GM12878 (cell line): ENCODE data around the gene ADAMTS16. TPM values are rescaled to one million over a fixed set of nuclear protein-coding genes. Genes with fewer than 3 reads are reported as not detected.

Experiments used
- ATAC-seq: fragments of 200-7000 bp; cut with Tn5 transposase; 3 replicates; pipeline ENCODE4 v1.9.1; 2020; ENCODE audit warnings: mild to moderate bottlenecking, moderate library complexity
- BruUV-seq: library from RNA; stranded (reverse); fragments of 400-500 nt; replicated peaks from 2 replicates; lab custom pipeline; 2021; lab: Mats Ljungman, UMichigan
- CTCF ChIA-PET: fragments of 300-600 bp; sonication (Branson Sonifier 250); formaldehyde crosslinking; extraction: SDS; loops from one replicate; lab custom pipeline; 2021; ENCODE audit warnings: inconsistent platforms; lab: Yijun Ruan, JAX
- POLR2A ChIA-PET: fragments of 350-600 bp; formaldehyde crosslinking; extraction: SDS; loops from one replicate; lab custom pipeline; 2021; ENCODE audit warnings: inconsistent platforms; lab: Charles Lee
- RAD21 ChIA-PET: fragments of 300-600 bp; sonication (Branson Sonifier 250); formaldehyde crosslinking; loops from one replicate; lab custom pipeline; 2023; ENCODE audit warnings: antibody characterized with exemption; ENCODE audit not compliant: unreplicated experiment; lab: Charles Lee
- SMC1A ChIA-PET: fragments of 300-600 bp; sonication (Branson Sonifier 250); formaldehyde crosslinking; loops from one replicate; lab custom pipeline; 2023; ENCODE audit not compliant: unreplicated experiment, uncharacterized antibody; lab: Charles Lee
- DNase-seq: peaks from one replicate; pipeline ENCODE4 v3.0.0-alpha.2; 2011; ENCODE audit warnings: low read depth, low spot score
- FAIRE-seq: peaks from 3 replicates; lab custom pipeline; 2011; peaks lifted over from hg19 to GRCh38; lab: Jason Lieb, UNC
- H2AFZ ChIP-seq: 2 replicates; pipeline ENCODE4 v1.6.0; 2011; ENCODE audit warnings: low read depth, low read length, control low read depth; ENCODE audit not compliant: control insufficient read depth
- H3K27ac ChIP-seq: 2 replicates; pipeline ENCODE4 v1.5.1; 2011; ENCODE audit warnings: control low read depth; ENCODE audit not compliant: control insufficient read depth, insufficient read depth
- H3K27me3 ChIP-seq, 2 experiments: replicated peaks in 1 of 2; 2 replicates each; pipeline versions ENCODE4 v1.6.0 to v1.6.1; 2011; ENCODE audit warnings: low read length in 1 of 2; ENCODE audit not compliant: control insufficient read depth in 2 of 2, insufficient read depth in 2 of 2
- H3K36me3 ChIP-seq, 2 experiments: 2 replicates each; pipeline ENCODE4 v1.5.1; 2011; ENCODE audit warnings: low read length in 1 of 2; ENCODE audit not compliant: control insufficient read depth in 2 of 2, insufficient read depth in 2 of 2
- H3K4me1 ChIP-seq: 2 replicates; pipeline ENCODE4 v1.6.1; 2011; ENCODE audit warnings: mild to moderate bottlenecking, low read length, moderate library complexity, mixed read lengths; ENCODE audit not compliant: control insufficient read depth, insufficient read depth
- H3K4me2 ChIP-seq: 2 replicates; pipeline ENCODE4 v1.6.0; 2011; ENCODE audit warnings: control low read depth; ENCODE audit not compliant: control insufficient read depth, insufficient read depth
- H3K4me3 ChIP-seq: fragments of 200-600 bp; sonication (generic); 2 replicates; pipeline ENCODE4 v1.5.1; 2016
- H3K79me2 ChIP-seq: 2 replicates; pipeline ENCODE4 v1.6.0; 2011; ENCODE audit warnings: low read length; ENCODE audit not compliant: control insufficient read depth, insufficient read depth
- H3K9ac ChIP-seq: 2 replicates; pipeline ENCODE4 v1.8.0; 2011; ENCODE audit warnings: low read length, control low read depth, mixed read lengths; ENCODE audit not compliant: control insufficient read depth, insufficient read depth
- H3K9me3 ChIP-seq: replicated peaks from 3 replicates; pipeline ENCODE4 v1.5.1; 2011; ENCODE audit warnings: mild to moderate bottlenecking, low read length; ENCODE audit not compliant: control insufficient read depth, insufficient read depth
- H4K20me1 ChIP-seq: 2 replicates; pipeline ENCODE4 v1.6.0; 2011; ENCODE audit not compliant: control insufficient read depth, insufficient read depth
- BCL3 ChIP-seq: IDR thresholded peaks from 2 replicates; pipeline ENCODE4 v1.6.1; 2011; ENCODE audit warnings: borderline replicate concordance, low read depth, mild to moderate bottlenecking, moderate library complexity, low read length; ENCODE audit not compliant: insufficient read depth, poor library complexity, severe bottlenecking
- CBX3 ChIP-seq: fragments of 200-600 bp; sonication (generic); IDR thresholded peaks from 2 replicates; pipeline ENCODE4 v1.6.1; 2016; ENCODE audit warnings: low read depth, borderline replicate concordance
- ELK1 ChIP-seq: IDR thresholded peaks from 2 replicates; pipeline ENCODE4 v1.6.1; 2012; ENCODE audit warnings: low read depth, low read length, improper control_type of control experiment
- FOXM1 ChIP-seq: IDR thresholded peaks from 2 replicates; pipeline ENCODE4 v1.6.1; 2012; ENCODE audit warnings: low read depth, mild to moderate bottlenecking, inconsistent platforms, low read length, moderate library complexity
- HDAC2 ChIP-seq: fragments of 200-600 bp; sonication (generic); IDR thresholded peaks from 2 replicates; pipeline ENCODE4 v1.6.1; 2017
- PML ChIP-seq: IDR thresholded peaks from 2 replicates; pipeline ENCODE4 v1.6.1; 2012; ENCODE audit warnings: low read length, inconsistent platforms
- POLR2AphosphoS2 ChIP-seq: IDR thresholded peaks from 2 replicates; pipeline ENCODE4 v1.6.1; 2011; ENCODE audit warnings: low read depth, mild to moderate bottlenecking, low read length, improper control_type of control experiment, moderate library complexity
- SMC3 ChIP-seq: IDR thresholded peaks from 2 replicates; pipeline ENCODE4 v1.6.1; 2011; ENCODE audit warnings: low read length, improper control_type of control experiment, borderline replicate concordance
- SPI1 ChIP-seq: IDR thresholded peaks from 2 replicates; pipeline ENCODE4 v1.6.1; 2011; ENCODE audit warnings: low read depth, mild to moderate bottlenecking, low read length, moderate library complexity, borderline replicate concordance; ENCODE audit not compliant: insufficient read depth
- TCF3 ChIP-seq: IDR thresholded peaks from 2 replicates; pipeline ENCODE4 v1.6.1; 2012; ENCODE audit warnings: low read depth, mild to moderate bottlenecking, low read length, borderline replicate concordance; ENCODE audit not compliant: insufficient read depth
- ZNF217 ChIP-seq: fragments of 450-650 bp; IDR thresholded peaks from 2 replicates; pipeline ENCODE4 v1.6.1; 2017; ENCODE audit warnings: antibody characterized with exemption, mild to moderate bottlenecking
- WGBS: methylation state at CpG from one replicate; pipeline ENCODE4 v1.1.6; 2016; ENCODE audit warnings: low lambda C conversion rate; ENCODE audit not compliant: insufficient replicate concordance, insufficient coverage; ENCODE audit errors: missing lambda C conversion rate; 5-methylcytosine and 5-hydroxymethylcytosine counted together
- in situ Hi-C: fragments of 300-500 bp; cut with MboI; formaldehyde crosslinking; loops from 9 replicates; pipeline ENCODE4 v1.14.3; 2018; ENCODE audit warnings: mixed read lengths
- intact Hi-C: fragments of 100-400 bp; cut with micrococcal nuclease; formaldehyde crosslinking; loops from one replicate; pipeline ENCODE4 v1.14.2; 2022; ENCODE audit not compliant: unreplicated experiment
- polyA plus RNA-seq, 11 experiments: library from polyadenylated mRNA; depleted of rRNA in 4 of 11; unstranded in 6 of 11; stranded (reverse) in 5 of 11; fragments of >200 nt; fragmentation: Nextera tagmentation in 4 of 11; fragmentation: Illumina TruSeq in 1 of 11; extraction: Ambion mirVana in 4 of 11; extraction: Trizol in 1 of 11; gene quantifications; 1 replicate in 1 of 11; 2 replicates in 10 of 11; pipeline versions ENCODE4 v1.2.1 to v1.2.3, GENCODE V29; 2011 to 2016; ENCODE audit warnings: inconsistent platforms in 2 of 11, missing spikeins in 2 of 11, low read depth in 1 of 11
- total RNA-seq, 4 experiments: library from RNA; depleted of rRNA in 3 of 4; stranded (reverse); fragments of >200 nt in 3 of 4; fragmentation: Illumina TruSeq in 1 of 4; extraction: Trizol in 1 of 4; gene quantifications; 2 replicates each; pipeline versions ENCODE4 v1.2.1 to v1.2.3, GENCODE V29; 2013 to 2021
- TF ChIP-seq, protein P1 (sequence below): IDR thresholded peaks from 2 replicates; pipeline ENCODE4 v1.6.1; 2012; ENCODE audit warnings: low read depth, low read length, improper control_type of control experiment
- TF ChIP-seq, protein P2 (sequence below): fragments of 450-650 bp; IDR thresholded peaks from 2 replicates; pipeline ENCODE4 v1.6.1; 2017; ENCODE audit warnings: borderline replicate concordance
- TF ChIP-seq, protein P3 (sequence below): IDR thresholded peaks from 2 replicates; pipeline ENCODE4 v1.6.1; 2012; ENCODE audit warnings: low read length, inconsistent platforms
- TF ChIP-seq, protein P4 (sequence below): fragments of 150-350 bp; IDR thresholded peaks from 2 replicates; pipeline ENCODE4 v1.6.1; 2016; ENCODE audit warnings: low read depth, low read length

Gene ADAMTS16
- total and polyA plus RNA-seq, 10 of the 15 experiments (the other 5 are each of a cell fraction or from before 2014, with no cell fraction given), result 0.04 TPM; not detected in 9

DNA sequence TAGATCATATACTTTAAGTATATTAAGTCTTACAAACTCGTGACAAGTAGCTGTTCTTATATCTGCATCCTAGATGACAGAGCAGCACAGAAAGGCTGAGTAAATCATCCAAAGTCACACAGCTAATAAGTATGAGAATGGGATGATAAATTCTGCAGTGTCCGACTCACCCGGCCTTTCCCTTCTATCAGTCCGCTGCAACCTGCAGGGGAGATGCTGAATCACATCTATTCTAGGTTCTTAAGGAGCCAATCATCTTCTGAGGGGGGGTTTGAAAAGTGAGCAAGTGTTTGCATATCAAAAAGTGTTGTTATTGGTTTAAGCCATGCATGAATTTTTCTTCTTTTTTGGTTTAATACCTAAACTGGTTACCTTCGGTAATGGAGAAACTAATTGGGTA lies 38.9 kb downstream of the ADAMTS16 start:
- in situ Hi-C loops (no loop called here), intact Hi-C loops (no loop called here)
- Histone ChIP-seq H3K36me3 (no peaks in the 10 kb centered on the region), H3K4me1 (no peaks in the 10 kb centered on the region), H3K27ac (no peak overlapping the region), H3K9me3 (no peaks in the 10 kb centered on the region), H4K20me1 (no peaks in the 10 kb centered on the region), H3K4me3 (no peak overlapping the region), H3K4me2 (no peak overlapping the region), H3K9ac (no peak overlapping the region), H3K79me2 (no peaks in the 10 kb centered on the region), H3K27me3 (no peaks in the 10 kb centered on the region), H2AFZ (no peak overlapping the region)
- DNase-seq (no peak), ATAC-seq (no peak), FAIRE-seq (no peak)
- no TSS peak for BruUV-seq
- POLR2A ChIA-PET, result no interaction called here
- CTCF ChIA-PET, result interaction anchor here (1.8 kb wide), 1 partner anchor 8 kb away, joined by 3 read pairs; no protein-coding TSS in a partner anchor
- WGBS, result 31% methylated on average over 5 of the region's 5 CpGs
- RAD21 ChIA-PET, result no interaction called here
- SMC1A ChIA-PET, result no interaction called here
- TF ChIP-seq ELK1 (no peak), HDAC2 (no peak), SMC3 (no peak), FOXM1 (no peak), CBX3 (no peak), SPI1 (no peak), POLR2AphosphoS2 (no peak), BCL3 (no peak), PML (no peak), ZNF217 (no peak), TCF3 (no peak)
- TF ChIP-seq, protein P1, sequence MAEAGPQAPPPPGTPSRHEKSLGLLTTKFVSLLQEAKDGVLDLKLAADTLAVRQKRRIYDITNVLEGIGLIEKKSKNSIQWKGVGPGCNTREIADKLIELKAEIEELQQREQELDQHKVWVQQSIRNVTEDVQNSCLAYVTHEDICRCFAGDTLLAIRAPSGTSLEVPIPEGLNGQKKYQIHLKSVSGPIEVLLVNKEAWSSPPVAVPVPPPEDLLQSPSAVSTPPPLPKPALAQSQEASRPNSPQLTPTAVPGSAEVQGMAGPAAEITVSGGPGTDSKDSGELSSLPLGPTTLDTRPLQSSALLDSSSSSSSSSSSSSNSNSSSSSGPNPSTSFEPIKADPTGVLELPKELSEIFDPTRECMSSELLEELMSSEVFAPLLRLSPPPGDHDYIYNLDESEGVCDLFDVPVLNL, result no peak
- TF ChIP-seq, protein P2, sequence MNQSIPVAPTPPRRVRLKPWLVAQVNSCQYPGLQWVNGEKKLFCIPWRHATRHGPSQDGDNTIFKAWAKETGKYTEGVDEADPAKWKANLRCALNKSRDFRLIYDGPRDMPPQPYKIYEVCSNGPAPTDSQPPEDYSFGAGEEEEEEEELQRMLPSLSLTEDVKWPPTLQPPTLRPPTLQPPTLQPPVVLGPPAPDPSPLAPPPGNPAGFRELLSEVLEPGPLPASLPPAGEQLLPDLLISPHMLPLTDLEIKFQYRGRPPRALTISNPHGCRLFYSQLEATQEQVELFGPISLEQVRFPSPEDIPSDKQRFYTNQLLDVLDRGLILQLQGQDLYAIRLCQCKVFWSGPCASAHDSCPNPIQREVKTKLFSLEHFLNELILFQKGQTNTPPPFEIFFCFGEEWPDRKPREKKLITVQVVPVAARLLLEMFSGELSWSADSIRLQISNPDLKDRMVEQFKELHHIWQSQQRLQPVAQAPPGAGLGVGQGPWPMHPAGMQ, result no peak
- TF ChIP-seq, protein P3, sequence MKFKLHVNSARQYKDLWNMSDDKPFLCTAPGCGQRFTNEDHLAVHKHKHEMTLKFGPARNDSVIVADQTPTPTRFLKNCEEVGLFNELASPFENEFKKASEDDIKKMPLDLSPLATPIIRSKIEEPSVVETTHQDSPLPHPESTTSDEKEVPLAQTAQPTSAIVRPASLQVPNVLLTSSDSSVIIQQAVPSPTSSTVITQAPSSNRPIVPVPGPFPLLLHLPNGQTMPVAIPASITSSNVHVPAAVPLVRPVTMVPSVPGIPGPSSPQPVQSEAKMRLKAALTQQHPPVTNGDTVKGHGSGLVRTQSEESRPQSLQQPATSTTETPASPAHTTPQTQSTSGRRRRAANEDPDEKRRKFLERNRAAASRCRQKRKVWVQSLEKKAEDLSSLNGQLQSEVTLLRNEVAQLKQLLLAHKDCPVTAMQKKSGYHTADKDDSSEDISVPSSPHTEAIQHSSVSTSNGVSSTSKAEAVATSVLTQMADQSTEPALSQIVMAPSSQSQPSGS, result no peak
- TF ChIP-seq, protein P4, sequence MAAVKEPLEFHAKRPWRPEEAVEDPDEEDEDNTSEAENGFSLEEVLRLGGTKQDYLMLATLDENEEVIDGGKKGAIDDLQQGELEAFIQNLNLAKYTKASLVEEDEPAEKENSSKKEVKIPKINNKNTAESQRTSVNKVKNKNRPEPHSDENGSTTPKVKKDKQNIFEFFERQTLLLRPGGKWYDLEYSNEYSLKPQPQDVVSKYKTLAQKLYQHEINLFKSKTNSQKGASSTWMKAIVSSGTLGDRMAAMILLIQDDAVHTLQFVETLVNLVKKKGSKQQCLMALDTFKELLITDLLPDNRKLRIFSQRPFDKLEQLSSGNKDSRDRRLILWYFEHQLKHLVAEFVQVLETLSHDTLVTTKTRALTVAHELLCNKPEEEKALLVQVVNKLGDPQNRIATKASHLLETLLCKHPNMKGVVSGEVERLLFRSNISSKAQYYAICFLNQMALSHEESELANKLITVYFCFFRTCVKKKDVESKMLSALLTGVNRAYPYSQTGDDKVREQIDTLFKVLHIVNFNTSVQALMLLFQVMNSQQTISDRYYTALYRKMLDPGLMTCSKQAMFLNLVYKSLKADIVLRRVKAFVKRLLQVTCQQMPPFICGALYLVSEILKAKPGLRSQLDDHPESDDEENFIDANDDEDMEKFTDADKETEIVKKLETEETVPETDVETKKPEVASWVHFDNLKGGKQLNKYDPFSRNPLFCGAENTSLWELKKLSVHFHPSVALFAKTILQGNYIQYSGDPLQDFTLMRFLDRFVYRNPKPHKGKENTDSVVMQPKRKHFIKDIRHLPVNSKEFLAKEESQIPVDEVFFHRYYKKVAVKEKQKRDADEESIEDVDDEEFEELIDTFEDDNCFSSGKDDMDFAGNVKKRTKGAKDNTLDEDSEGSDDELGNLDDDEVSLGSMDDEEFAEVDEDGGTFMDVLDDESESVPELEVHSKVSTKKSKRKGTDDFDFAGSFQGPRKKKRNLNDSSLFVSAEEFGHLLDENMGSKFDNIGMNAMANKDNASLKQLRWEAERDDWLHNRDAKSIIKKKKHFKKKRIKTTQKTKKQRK, result no peak
